ENCODE data around the gene WDR73.

Gene WDR73

DNA sequence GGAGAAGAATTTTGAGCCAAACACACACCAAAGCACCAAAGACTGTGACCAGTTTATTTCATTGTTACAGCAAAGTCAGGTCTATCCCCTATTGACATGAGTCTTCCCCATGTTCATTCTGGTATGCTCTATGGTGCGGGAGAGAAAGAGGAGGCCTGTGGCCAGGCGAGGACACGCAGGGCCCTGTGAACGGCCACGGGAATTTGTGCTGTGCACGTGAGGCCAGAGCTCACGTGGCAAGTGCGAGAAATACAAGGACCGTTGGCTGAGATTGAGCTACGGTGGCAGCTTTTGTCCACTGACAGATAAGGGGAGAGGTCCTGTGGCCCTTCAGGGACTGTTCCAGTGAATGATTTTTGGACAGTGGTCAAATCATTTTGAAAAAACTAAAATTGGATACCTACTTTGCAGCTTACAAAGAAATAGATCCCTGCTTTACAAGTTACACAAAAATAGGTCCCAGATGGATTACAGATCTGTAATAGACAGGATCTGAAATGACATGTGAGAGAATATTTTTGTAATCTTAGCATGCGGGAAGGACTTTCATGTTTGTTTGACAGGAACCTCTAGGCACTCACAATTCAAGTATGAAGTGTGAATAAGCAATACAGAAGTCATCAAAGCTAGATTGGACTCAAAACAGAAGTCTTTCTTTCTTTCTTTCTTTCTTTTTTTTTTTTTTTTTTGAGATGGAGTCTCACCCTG lies 44.1 kb downstream of the WDR73 start:
- DNase-seq (ENCODE audit: low spot score) = no peak

DNA sequence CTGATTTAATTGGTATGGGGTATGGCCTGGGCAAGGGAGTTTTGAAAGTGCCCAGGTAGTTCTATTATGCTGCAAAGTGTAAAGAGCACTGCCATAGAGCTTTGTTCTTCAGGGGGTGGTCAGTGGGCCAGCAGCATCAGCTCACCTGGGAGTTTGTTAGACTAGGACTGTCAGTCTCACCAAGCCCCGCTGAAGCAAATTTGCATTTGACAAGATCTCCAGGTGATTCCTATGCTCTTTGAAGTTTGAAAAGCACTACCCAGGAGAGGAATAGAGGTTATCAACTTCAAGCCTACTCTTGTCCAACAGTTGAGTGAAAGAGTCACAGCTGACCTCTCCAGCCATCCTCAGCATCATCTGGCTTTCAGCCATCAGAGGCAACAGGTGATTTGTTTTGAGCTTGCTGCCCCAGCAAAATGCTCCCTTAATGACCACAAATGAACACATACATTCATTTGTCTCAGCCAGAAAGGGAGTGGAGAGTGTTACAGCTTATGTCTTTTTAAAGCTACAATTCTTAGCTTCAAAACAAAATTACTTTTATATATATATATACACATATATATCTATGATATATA lies 45.3 kb downstream of the WDR73 start:
- DNase-seq (ENCODE audit: low spot score) = no peak

DNA sequence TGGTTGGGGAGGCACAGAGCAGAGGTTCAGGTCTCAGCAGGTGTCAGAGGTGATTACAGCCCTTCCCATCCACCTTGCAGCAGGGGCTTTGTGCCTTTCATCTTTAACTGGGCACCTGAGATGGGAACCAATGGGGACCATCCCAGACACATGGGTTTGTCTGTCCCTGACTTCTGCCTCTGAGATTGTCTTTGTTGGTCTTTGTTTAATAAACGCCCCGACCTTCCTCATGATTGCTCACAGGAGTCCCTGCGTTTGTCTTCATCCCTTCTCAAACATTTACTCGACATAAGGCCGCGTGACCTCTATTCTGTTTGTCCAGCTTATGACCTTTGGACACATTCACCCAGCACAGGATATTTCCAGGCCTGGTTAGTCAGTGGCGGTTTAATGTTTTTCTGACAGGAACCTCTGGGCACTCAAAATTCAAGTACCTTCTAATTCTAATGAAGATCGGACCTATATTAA lies 47.4 kb downstream of the WDR73 start:
- DNase-seq (ENCODE audit: low spot score) = no peak

DNA sequence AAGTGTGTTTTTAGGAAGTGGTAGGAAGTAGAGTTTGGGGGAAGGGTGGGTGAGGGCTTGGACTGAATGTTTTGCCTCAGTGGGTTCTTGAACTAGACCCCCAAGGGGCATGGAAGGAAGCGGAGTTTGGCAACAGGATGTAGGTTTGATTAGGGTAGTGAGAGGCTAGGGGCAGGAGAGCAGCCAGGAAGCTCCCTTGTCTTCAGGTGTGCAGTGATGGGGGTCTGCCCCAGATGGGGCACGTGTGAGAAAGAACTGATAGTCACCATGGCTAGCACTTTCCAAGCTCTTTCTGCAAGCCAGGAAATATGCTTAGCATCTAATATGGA lies 48.6 kb downstream of the WDR73 start:
- DNase-seq (ENCODE audit: low spot score) = no peak

DNA sequence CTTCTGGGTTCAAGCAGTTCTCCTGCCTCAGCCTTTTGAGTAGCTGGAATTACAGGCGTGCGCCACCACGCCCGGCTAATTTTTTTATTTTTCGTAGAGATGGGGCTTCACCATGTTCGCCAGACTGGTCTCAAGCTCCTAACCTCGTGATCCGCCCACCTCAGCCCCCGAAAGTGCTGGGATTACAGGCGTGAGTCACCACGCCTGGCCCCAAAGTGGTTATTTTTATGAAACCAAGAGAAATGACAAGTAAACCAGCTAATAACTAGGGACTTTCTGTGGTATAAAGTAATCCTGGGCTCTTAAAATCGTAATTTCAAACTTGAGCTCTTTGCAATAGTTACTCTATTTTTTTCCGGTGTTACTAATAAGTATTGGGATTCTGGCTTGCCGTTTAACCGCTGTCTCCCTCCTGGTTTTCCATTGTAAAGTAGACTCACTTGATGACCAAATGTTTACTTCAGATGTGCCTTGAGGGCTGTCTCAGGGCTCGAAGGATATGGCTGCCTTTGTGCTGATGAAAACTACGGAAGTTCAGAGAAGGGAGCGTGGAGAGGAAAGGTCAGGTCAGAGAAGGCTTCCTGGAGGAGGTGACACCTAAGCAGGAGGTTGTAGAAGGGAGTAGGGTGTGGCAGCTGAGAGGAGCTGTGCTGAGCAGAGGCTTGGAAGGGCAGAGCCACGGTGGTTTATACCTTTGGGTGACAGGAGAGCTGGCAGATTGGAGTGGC lies 49.1 kb downstream of the WDR73 start:
- no peak for DNase-seq (ENCODE audit: low spot score)

DNA sequence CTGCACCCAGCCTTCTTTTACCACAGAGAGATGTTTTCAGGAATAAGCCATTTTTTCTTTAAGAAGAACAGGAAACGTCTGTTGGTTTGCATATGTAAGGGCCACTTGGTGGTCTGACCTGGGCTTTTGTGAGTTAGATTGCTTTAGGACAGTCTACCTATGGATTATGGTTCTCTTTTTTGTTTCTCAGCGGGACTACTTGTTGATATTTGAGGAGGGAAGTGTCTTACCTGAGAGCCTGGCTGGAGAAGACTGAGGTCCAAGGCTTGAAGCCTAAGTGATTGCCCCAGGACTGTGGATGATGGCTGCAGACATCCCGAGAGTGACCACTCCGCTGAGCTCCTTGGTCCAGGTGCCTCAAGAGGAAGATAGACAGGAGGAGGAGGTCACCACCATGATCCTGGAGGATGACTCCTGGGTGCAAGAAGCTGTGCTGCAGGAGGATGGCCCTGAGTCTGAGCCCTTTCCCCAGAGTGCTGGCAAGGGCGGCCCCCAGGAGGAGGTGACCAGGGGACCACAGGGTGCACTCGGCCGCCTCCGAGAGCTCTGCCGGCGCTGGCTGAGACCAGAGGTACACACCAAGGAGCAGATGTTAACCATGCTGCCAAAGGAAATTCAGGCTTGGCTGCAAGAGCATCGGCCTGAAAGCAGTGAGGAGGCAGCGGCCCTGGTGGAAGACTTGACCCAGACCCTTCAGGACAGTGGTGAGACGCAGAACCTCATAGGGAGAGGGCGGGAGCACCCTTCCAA lies 50.3 kb downstream of the WDR73 start:
- no peak for DNase-seq (ENCODE audit: low spot score)

DNA sequence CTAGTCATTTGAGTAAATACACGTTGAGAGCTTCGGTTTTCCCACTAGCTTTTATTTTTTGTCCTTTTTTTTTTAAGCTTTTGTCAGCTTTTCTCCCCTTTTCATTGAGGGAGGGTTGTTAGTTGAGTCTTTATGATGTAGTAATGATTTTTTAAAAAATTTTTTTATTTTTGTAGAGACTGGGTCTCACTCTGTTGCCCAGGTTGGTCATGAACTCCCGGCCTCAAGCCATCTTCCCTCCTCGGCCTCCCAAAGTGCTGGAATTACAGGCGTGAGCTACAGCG lies 52.6 kb downstream of the WDR73 start:
- no peak for DNase-seq (ENCODE audit: low spot score)

DNA sequence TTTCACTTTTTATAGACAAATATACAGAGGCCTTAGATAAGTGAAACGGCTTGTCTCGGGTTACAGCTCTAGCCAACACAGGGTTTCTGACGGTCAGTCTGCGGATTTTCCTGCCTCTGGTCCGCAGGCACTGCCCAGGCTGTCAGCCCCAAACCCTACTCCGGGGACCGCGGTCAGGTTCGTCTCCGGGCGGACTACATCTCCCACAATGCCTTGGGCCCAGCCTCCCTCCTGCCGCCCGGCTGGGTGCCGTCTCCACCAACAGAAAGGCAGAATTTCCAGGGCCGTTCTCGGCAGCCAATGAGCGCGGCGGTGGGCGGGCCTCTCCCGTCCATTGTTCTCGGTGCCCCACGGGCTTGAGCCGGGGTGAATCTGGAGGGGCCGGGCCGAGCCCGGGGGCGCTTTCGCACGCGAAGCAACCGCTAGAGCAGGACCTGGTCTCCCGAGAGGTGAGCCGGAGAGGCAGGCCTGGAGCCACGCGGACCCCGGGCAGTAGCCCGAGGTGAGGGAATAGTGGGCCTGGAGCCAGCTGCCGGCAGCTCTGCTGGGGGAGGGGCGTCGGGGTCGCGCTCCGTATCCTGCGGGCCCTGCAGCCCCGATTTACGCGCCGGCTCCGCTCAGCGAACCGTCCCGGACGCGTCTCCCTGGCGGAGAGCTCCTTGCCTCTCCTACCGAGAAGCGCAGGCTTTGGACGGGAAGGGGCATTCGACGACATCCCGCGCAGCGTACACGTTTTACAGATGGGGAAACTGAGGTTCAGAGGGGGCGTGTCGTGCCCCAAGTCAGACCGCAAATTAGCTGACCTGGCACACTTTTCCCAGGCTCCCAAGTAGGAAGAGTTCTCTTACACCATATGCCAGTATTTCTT lies 53.2 kb downstream of the WDR73 start, which contains the start of gene ZSCAN2:
Gene ZSCAN2 (plus strand): TSS at position 323 of the 868 bp plus-strand sequence. CDS start 2,919 bp downstream, outside the sequence.
- peak; percentile 98 for DNase-seq (ENCODE audit: low spot score)

DNA sequence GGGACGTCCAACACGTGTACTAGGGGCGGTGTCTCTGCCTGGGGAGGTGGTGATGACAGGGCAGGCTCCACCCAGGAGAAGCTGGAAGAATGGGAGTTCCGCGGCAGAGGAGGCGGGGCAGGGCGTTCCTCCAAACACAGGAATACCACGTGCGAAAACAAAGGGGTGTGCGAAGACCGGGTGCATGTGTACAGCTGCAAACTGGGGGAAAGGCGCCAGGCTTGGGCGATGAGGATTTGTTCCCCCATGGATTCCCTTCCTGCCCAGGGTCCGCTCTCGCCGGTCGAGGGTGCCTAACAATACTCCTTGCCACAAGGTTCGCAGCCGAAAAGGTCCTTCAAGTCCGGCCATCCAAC lies 53.8 kb downstream of the WDR73 start:
- peak; percentile 92 for DNase-seq (ENCODE audit: low spot score)

DNA sequence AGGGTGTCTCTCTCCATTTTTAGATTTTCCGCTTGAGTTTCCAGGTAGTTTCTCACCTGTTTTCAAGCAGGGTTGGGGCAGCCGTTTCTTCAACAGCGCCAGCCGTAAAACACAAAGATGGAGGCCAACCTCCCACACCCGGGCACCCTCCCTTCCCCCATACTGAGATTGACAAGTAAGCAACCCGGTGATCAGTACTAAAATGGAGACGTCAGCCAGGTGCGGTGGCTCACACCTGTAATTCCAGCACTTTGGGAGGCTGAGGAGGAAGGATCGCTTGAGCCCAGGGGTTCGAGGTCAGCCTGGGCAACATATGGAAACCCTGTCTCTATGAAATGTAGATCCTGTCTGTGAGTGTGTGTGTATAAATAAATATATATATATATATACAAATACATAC lies 54.2 kb downstream of the WDR73 start:
- DNase-seq (ENCODE audit: low spot score) = no peak

DNA sequence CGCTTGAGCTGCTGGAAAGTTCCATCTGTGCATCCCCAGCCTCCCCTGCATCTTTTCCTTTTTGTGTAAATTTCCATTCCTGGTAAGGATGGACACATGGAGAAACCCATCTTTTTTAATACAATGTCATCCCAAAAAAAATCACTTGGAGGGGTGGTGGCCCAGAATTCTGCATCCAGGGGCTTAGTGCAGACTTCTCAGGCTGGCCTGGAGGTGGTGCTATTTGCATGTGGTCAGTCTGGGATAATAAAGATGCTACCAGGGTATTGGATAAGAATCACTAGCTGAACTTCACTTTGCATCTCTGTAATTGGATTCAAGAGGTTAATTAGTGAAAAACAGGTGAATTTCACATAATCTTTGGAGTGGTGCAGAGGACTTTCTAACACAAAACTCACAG lies 55.1 kb downstream of the WDR73 start:
- peak; percentile 70 for DNase-seq (ENCODE audit: low spot score)

DNA sequence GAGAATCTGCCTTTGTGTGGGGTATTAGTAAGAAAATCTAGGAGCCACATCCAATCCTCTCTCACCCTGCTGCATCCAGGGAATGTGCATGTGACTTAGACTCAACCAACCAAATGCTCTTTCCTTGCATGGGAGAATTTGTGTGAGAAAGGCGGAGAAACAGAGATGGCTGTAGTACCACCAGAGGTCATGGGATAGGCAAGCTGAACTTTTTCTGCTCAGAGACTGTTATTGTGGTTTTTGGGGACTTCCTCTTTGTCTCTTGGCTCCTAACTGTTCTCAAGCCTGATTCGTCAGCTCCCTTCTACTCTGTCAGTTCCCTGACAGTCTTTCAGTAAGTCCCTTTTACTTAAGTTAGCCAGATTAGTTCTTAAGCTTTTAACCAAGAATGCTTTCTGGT lies 55.8 kb downstream of the WDR73 start:
- DNase-seq (ENCODE audit: low spot score) = no peak

DNA sequence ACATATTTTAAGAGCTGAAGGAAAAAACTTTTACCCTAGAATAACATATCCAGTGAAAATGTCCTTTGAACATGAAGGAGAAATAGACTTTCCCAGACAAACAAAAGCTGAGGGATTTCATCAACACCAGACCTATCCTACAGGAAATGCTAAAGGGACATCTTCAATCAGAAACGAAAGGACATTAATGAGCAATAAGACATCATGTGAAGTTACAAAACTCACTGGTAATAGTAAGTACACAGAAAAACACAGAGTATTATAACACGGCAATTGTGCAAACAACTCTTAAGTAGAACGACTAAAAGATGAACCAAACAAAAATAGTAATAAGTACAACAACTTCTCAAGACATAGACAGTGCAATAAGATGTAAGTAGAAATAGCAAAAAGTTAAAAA lies 56.8 kb downstream of the WDR73 start:
- no peak for DNase-seq (ENCODE audit: low spot score)

DNA sequence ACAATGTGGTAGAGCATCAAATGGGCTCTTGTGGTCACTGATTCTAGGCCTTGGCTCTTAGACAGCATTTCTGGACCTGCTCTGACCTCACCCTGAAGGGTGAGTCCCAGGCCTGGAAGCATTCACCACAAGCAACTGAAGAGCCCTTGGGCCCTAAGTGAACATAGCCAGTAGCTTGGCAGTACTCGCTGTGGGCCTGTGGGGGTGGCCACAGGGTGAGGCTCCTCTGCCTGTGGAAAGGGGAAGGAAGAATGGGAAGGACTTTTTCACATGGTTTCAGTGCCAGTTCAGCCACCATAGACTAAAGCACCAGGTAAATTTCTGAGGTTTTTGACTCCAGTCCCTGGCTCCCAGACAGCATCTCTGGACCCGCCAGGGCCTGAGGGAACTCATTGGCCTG lies 58.4 kb downstream of the WDR73 start:
- DNase-seq (ENCODE audit: low spot score) = no peak

DNA sequence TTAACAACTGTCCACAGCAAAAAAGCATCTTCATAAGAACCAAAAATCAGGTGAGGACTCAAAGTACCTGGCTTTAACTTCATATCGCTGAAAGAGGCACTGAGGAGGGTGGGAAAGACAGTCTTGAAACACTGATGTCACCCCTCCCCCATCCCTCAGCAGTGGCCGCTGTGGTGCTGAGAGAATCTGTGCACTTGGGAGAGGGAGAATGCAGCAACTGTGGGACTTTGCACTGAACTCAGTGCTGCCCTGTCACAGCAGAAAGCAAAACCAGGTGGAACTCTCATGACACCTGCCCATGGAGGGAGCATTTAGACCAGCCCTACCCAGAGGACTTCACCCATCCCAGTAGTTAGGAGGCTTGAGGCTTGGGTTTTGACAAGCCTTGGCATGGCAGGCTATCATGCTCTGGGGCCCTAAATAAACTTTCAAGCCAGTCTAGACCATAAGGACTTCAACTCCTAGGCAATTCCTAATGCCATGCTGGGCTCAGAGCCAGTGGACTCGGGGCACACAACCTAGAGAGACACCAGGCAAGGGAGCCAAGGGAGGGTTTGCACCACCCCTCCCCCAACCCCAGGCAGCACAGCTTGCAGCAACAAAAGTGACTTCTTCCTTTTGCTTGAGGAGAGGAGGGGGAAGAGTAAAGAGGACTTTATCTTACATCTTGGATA lies 59.3 kb downstream of the WDR73 start:
- no peak for DNase-seq (ENCODE audit: low spot score)

DNA sequence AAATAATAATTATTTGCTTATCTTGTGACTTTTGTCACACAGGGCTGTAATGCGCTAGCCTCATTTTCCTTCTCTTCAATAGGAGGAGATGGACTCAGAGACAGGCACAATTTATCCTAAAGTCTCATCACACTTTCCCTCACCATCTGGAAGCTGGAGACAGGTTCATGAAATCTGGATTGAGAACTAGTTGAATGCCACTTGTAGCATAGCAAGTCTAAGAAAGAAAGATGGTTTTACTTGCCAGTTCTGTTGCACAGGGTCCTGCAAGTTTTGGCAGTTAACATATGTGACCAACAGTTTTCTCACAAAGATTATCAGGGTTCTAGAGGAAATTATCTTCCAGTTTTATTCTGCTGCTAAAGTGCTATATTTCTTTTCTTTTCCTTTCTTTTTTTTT lies 62.3 kb downstream of the WDR73 start:
- DNase-seq (ENCODE audit: low spot score) = no peak

DNA sequence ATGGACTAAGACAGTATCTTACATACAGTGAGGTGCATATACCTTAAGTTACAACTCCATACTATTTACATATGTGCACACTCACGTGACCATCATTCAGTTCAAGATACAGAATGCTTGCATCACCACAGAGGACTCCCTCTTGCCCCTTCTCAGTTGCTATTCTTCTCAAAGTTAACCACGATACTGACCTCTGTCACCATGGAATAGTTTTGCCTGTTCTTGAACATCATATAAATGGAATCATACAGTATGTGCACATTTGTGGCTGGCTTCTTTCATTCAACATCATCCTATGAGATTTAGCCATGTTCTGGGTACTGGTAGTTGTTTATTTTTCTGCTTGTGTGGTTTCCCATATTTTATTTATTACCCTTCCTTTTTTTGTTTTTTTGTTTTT lies 63.7 kb downstream of the WDR73 start:
- no peak for DNase-seq (ENCODE audit: low spot score)
